ENCODE data around the gene STAB1.
A peak's percentile ranks its signal among the peaks of the same experiment; 100 is the strongest.

STAB1 gene

GRCh38 chr3:52452570-52453221 lies 42.4 kb upstream of the STAB1 start:
- no peak overlapping the region for H3K4me3 ChIP-seq
- H3K27me3 ChIP-seq: no peaks in the 10 kb centered on the region
- intact Hi-C loops (cut with DNase I; ENCODE audit: low total_unique reads): loop anchor here (10.0 kb wide), 1 partner anchor 232 kb away; the partner anchor contains the start of genes GNL3 and PBRM1
- no peaks in the 10 kb centered on the region for H3K9me3 ChIP-seq
- DNase-seq: no peak
- no peak overlapping the region for H3K27ac ChIP-seq
- TF ChIP-seq CTCF (IDR thresholded peaks at IDR 0.05): no peak
- H3K36me3 ChIP-seq: peaks cover 0 to 5% (median 0%) of the 10 kb centered on the region in 3 donors
- H3K4me1 ChIP-seq: peaks cover 0 to 39% (median 27%) of the 10 kb centered on the region in 4 donors

- Histone ChIP-seq H3K27me3 (no peaks in the 10 kb centered on the region), H3K36me3 (peaks cover 5 to 14% (median 7%) of the 10 kb centered on the region in 3 donors), H3K4me3 (peak within 1 kb of the TSS; percentile 79 to 83), H3K4me1 (peaks cover 0 to 39% (median 27%) of the 10 kb centered on the region in 4 donors), H3K27ac (peak within 1 kb of the TSS; percentile 91 to 92), H3K9me3 (no peaks in the 10 kb centered on the region)
- no peak for DNase-seq
- intact Hi-C loops (cut with DNase I; ENCODE audit: low total_unique reads): loop anchor here (10.0 kb wide), 1 partner anchor 231 kb away; the partner anchor contains the start of genes GNL3 and PBRM1
- TF ChIP-seq CTCF (IDR thresholded peaks at IDR 0.05): no peak
These were observed 41.5 kb upstream of the STAB1 start, which contains the start of gene TNNC1 for GRCh38 chr3:52453496-52454249. Gene TNNC1, minus strand, starts transcription at chr3:52454041. Its CDS starts 26 bp downstream, at chr3:52454015.

- no peak for DNase-seq
- intact Hi-C loops (cut with DNase I; ENCODE audit: low total_unique reads): loop anchor here (10.0 kb wide), 1 partner anchor 230 kb away; the partner anchor contains the start of genes GNL3 and PBRM1
- H3K36me3 ChIP-seq: peaks cover 12 to 21% (median 13%) of the 10 kb centered on the region in 3 donors
- TF ChIP-seq CTCF (IDR thresholded peaks at IDR 0.05): no peak
- no peaks in the 10 kb centered on the region for H3K27me3 ChIP-seq
- no peaks in the 10 kb centered on the region for H3K9me3 ChIP-seq
- H3K27ac ChIP-seq: peak overlapping the region; percentile 91 to 92
- H3K4me1 ChIP-seq: peaks cover 0 to 39% (median 27%) of the 10 kb centered on the region in 4 donors
- peak overlapping the region; percentile 79 to 83 for H3K4me3 ChIP-seq
These were observed 40.7 kb upstream of the STAB1 start for GRCh38 chr3:52454250-52454937.

GRCh38 chr3:52454938-52455282 lies 40.2 kb upstream of the STAB1 start:
- intact Hi-C loops (cut with DNase I; ENCODE audit: low total_unique reads): loop anchor here (10.0 kb wide), 1 partner anchor 230 kb away; the partner anchor contains the start of genes GNL3 and PBRM1
- Histone ChIP-seq H3K27ac (peak overlapping the region; percentile 91 to 92), H3K4me3 (peak overlapping the region; percentile 79 to 83), H3K9me3 (no peaks in the 10 kb centered on the region), H3K27me3 (no peaks in the 10 kb centered on the region), H3K36me3 (peaks cover 14 to 26% (median 17%) of the 10 kb centered on the region in 3 donors), H3K4me1 (peaks cover 0 to 39% (median 27%) of the 10 kb centered on the region in 4 donors)
- no peak for DNase-seq
- TF ChIP-seq CTCF (IDR thresholded peaks at IDR 0.05): no peak

Measured in tibial artery (tissue), 4 donors.